Keratinocyte (primary cell): Measurements from ENCODE around the gene MYL7.

Source experiments
- EZH2 ChIP-seq: IDR thresholded peaks from one replicate; pipeline ENCODE4 v1.6.1; 2012; ENCODE audit warnings: inconsistent platforms, mild to moderate bottlenecking, low read length, moderate library complexity
- TF ChIP-seq, protein P1 (sequence below), 3 experiments: IDR thresholded peaks in 1 of 3; conservative IDR thresholded peaks in 1 of 3; optimal IDR thresholded peaks in 1 of 3; 2 replicates in 2 of 3; 3 replicates in 1 of 3; pipeline versions ENCODE3 to v1.5.1; 2011; ENCODE audit warnings: low read length in 3 of 3, mild to moderate bottlenecking in 3 of 3, moderate library complexity in 2 of 3, control low read depth in 1 of 3, inconsistent platforms in 1 of 3; ENCODE audit not compliant: insufficient read depth in 2 of 3; ENCODE audit errors: extremely low read depth in 1 of 3

DNA sequence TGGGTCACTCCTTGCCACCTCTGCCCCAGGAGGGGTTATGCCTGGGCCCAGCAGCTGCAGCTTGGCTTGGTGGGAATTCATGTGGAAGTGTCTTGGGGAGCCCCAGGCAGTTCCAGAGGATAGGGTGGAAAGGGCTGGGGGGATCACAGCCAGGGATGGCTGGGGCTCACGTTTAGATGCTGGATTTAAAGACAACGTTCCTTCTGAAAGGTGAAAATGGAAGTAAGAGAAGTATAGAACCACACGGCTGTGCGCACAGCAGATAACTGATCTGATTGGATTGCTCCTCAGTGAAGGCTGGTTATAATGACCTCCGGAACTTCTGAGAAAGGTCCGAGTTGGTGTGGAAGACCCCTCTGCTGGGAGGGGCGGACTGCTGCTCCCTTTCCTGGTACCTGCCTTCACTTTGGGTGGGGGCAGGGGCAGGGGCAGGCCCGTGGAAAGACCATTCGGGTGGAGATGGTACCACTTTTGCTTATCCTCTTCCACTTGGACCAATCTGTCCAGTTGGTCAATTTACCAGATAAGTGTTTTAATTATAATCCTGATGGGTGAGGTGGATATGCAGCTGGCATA is 7.9 kb upstream of the MYL7 start:
- TF ChIP-seq, protein P1, sequence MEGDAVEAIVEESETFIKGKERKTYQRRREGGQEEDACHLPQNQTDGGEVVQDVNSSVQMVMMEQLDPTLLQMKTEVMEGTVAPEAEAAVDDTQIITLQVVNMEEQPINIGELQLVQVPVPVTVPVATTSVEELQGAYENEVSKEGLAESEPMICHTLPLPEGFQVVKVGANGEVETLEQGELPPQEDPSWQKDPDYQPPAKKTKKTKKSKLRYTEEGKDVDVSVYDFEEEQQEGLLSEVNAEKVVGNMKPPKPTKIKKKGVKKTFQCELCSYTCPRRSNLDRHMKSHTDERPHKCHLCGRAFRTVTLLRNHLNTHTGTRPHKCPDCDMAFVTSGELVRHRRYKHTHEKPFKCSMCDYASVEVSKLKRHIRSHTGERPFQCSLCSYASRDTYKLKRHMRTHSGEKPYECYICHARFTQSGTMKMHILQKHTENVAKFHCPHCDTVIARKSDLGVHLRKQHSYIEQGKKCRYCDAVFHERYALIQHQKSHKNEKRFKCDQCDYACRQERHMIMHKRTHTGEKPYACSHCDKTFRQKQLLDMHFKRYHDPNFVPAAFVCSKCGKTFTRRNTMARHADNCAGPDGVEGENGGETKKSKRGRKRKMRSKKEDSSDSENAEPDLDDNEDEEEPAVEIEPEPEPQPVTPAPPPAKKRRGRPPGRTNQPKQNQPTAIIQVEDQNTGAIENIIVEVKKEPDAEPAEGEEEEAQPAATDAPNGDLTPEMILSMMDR (optimal IDR thresholded peaks at IDR 0.05 in 1 of 3, IDR thresholded peaks at IDR 0.05 in 1 of 3, conservative IDR thresholded peaks at IDR 0.05 in 1 of 3; ENCODE audit: extremely low read depth in 1 of 3, insufficient read depth in 2 of 3, low read length in 3 of 3): no peak
- TF ChIP-seq EZH2: no peak
